ENCODE measurements around the gene TSPAN14.

GRCh38 chr10:80444646-80445319, 9.3 kb upstream of the TSPAN14 start:
- TF ChIP-seq ZNF416 (CRISPR knock-in tag; IDR thresholded peaks at IDR 0.05) (no peak), CTCF (IDR thresholded peaks at IDR 0.05) (no peak), ZNF232 (CRISPR knock-in tag; IDR thresholded peaks at IDR 0.05) (no peak), NR3C1 (CRISPR knock-in tag; conservative IDR thresholded peaks at IDR 0.05; ENCODE audit: low read depth) (no peak), ATF2 (CRISPR knock-in tag; IDR thresholded peaks at IDR 0.05; ENCODE audit: borderline replicate concordance, low read depth) (no peak), FOXP1 (CRISPR knock-in tag; IDR thresholded peaks at IDR 0.05; ENCODE audit: borderline replicate concordance) (no peak), ZNF138 (CRISPR knock-in tag; conservative IDR thresholded peaks at IDR 0.05) (no peak), NFATC4 (CRISPR knock-in tag; IDR thresholded peaks at IDR 0.05) (no peak), ZNF121 (CRISPR knock-in tag; IDR thresholded peaks at IDR 0.05) (no peak), CBFB (CRISPR knock-in tag; IDR thresholded peaks at IDR 0.05; ENCODE audit: low read depth) (no peak), ATF1 (CRISPR knock-in tag; IDR thresholded peaks at IDR 0.05) (no peak), IRF1 (CRISPR knock-in tag; IDR thresholded peaks at IDR 0.05) (no peak), MYBL2 (CRISPR knock-in tag; IDR thresholded peaks at IDR 0.05) (no peak), MAX (CRISPR knock-in tag; IDR thresholded peaks at IDR 0.05) (no peak)

Data from WTC11 (cell line).